CD1c-positive myeloid dendritic cell (primary cell): Measurements from ENCODE around the gene DCDC2C.
"Not testable (repeated sequence)": the region's sequence is repeated elsewhere in the genome, so short reads cannot be mapped to it uniquely, and the experiment has no call there.

ENCODE experiments used
- DNase-seq: peaks from one replicate; pipeline ENCODE4 v3.0.0-alpha.2; 2016; ENCODE audit errors: extremely low spot score

The DCDC2C gene

GRCh38 chr2:3771576-3771975, 68.2 kb downstream of the DCDC2C start:
- no peak for DNase-seq

- DNase-seq = no peak
These were observed 71.0 kb downstream of the DCDC2C start for GRCh38 chr2:3774336-3774735.

- DNase-seq = no peak
These were observed 72.9 kb downstream of the DCDC2C start for GRCh38 chr2:3776311-3776710.

- DNase-seq = no peak
These were observed 74.6 kb downstream of the DCDC2C start for GRCh38 chr2:3777966-3778365.

- DNase-seq = no peak
These were observed 75.6 kb downstream of the DCDC2C start for GRCh38 chr2:3778851-3779495.

GRCh38 chr2:3779496-3780049, 76.2 kb downstream of the DCDC2C start:
- DNase-seq = no peak

- peak; percentile 56 for DNase-seq
These were observed 77.4 kb downstream of the DCDC2C start for GRCh38 chr2:3780477-3781402.

- DNase-seq = no peak
These were observed 81.4 kb downstream of the DCDC2C start for GRCh38 chr2:3784731-3785130.

GRCh38 chr2:3785220-3785889, 82.0 kb downstream of the DCDC2C start:
- no peak for DNase-seq

GRCh38 chr2:3785890-3786273, 82.5 kb downstream of the DCDC2C start:
- DNase-seq = no peak

GRCh38 chr2:3787768-3788167, 84.4 kb downstream of the DCDC2C start:
- no peak for DNase-seq

GRCh38 chr2:3789256-3789655, 85.9 kb downstream of the DCDC2C start:
- no peak for DNase-seq

- DNase-seq = no peak
These were observed 89.9 kb downstream of the DCDC2C start for GRCh38 chr2:3793249-3793648.

- DNase-seq = no peak
These were observed 98.1 kb downstream of the DCDC2C start for GRCh38 chr2:3801506-3801905.

GRCh38 chr2:3805201-3805939, 102.0 kb downstream of the DCDC2C start:
- DNase-seq = no peak

- no peak for DNase-seq
These were observed 102.8 kb downstream of the DCDC2C start for GRCh38 chr2:3806168-3806567.

GRCh38 chr2:3806730-3807129, 103.4 kb downstream of the DCDC2C start:
- no peak for DNase-seq

- no peak for DNase-seq
These were observed 104.5 kb downstream of the DCDC2C start for GRCh38 chr2:3807853-3808252.

- DNase-seq = no peak
These were observed 111.4 kb downstream of the DCDC2C start for GRCh38 chr2:3814706-3815245.

- DNase-seq = not testable (repeated sequence)
These were observed 113.8 kb downstream of the DCDC2C start for GRCh38 chr2:3817144-3817543.

- no peak for DNase-seq
These were observed 120.4 kb downstream of the DCDC2C start for GRCh38 chr2:3823748-3824147.
